Endothelial cell of umbilical vein (primary cell): ENCODE data around the gene POTEJ. TPM values are rescaled to one million over a fixed set of nuclear protein-coding genes. Genes with fewer than 3 reads are reported as not detected.
"Not testable (repeated sequence)": the region's sequence is repeated elsewhere in the genome, so short reads cannot be mapped to it uniquely, and the experiment has no call there.

Source experiments
- BruUV-seq: library from RNA; stranded (reverse); fragments of 400-500 nt; replicated peaks from 2 replicates; lab custom pipeline; 2021; lab: Mats Ljungman, UMichigan
- CTCF ChIA-PET: fragments of 300-600, 350-600 bp; sonication (Branson Sonifier 250); formaldehyde crosslinking; loops from one replicate; lab custom pipeline; 2021; ENCODE audit warnings: antibody characterized with exemption, inconsistent platforms; lab: Charles Lee
- POLR2A ChIA-PET: fragments of 300-600, 350-600 bp; sonication (Branson Sonifier 250); formaldehyde crosslinking; loops from one replicate; lab custom pipeline; 2021; ENCODE audit warnings: antibody characterized with exemption, inconsistent platforms; lab: Charles Lee
- DNase-seq: peaks from one replicate; pipeline ENCODE4 v3.0.0-alpha.2; 2011; ENCODE audit warnings: low read depth, low spot score
- FAIRE-seq: peaks from 2 replicates; lab custom pipeline; 2011; peaks lifted over from hg19 to GRCh38; lab: Jason Lieb, UNC
- H2AFZ ChIP-seq: 2 replicates; pipeline ENCODE4 v1.6.0; 2012; ENCODE audit warnings: low read depth, low read length, control low read depth, inconsistent platforms
- H3K27ac ChIP-seq: 2 replicates; pipeline ENCODE4 v1.5.1; 2011; ENCODE audit warnings: low read depth, mild to moderate bottlenecking, control low read depth, low read length, moderate library complexity; ENCODE audit not compliant: insufficient read depth
- H3K27me3 ChIP-seq, 2 experiments: 2 replicates each; pipeline versions ENCODE4 v1.6.0 to v1.6.1; 2011; ENCODE audit warnings: low read length in 2 of 2, mixed read lengths in 1 of 2; ENCODE audit not compliant: control insufficient read depth in 2 of 2, insufficient read depth in 2 of 2
- H3K36me3 ChIP-seq, 2 experiments: 2 replicates in 1 of 2; 3 replicates in 1 of 2; pipeline ENCODE4 v1.5.1; 2011; ENCODE audit warnings: low read length in 2 of 2, mild to moderate bottlenecking in 1 of 2, moderate library complexity in 1 of 2; ENCODE audit not compliant: control insufficient read depth in 2 of 2, insufficient read depth in 2 of 2; ENCODE audit errors: extremely low read depth in 1 of 2
- H3K4me1 ChIP-seq: 3 replicates; pipeline ENCODE4 v1.5.1; 2011; ENCODE audit warnings: mild to moderate bottlenecking, low read length; ENCODE audit not compliant: control insufficient read depth, insufficient read depth; ENCODE audit errors: extremely low read depth
- H3K4me2 ChIP-seq: 2 replicates; pipeline ENCODE4 v1.6.1; 2011; ENCODE audit warnings: low read length, control low read depth, mixed read lengths; ENCODE audit not compliant: insufficient read depth
- H3K4me3 ChIP-seq, 3 experiments: fragments of 200-600 bp in 1 of 3; sonication (generic), shearing (Covaris generic) in 1 of 3; replicated peaks in 1 of 3; 2 replicates each; pipeline ENCODE4 v1.5.1; 2011 to 2016; ENCODE audit warnings: control low read depth in 3 of 3, low read length in 3 of 3, mild to moderate bottlenecking in 2 of 3, inconsistent platforms in 1 of 3, low read depth in 1 of 3, moderate library complexity in 1 of 3; ENCODE audit not compliant: insufficient read depth in 1 of 3
- H3K79me2 ChIP-seq: 2 replicates; pipeline ENCODE4 v1.6.0; 2012; ENCODE audit warnings: low read length, inconsistent platforms; ENCODE audit not compliant: control insufficient read depth, insufficient read depth
- H3K9ac ChIP-seq: replicated peaks from 2 replicates; pipeline ENCODE3; 2011; ENCODE audit warnings: low read length, control low read depth; ENCODE audit not compliant: insufficient read depth; ENCODE audit errors: extremely low read depth
- H3K9me1 ChIP-seq: replicated peaks from 3 replicates; pipeline ENCODE4 v1.6.0; 2011; ENCODE audit warnings: mild to moderate bottlenecking, low read length; ENCODE audit not compliant: control insufficient read depth, insufficient read depth; ENCODE audit errors: extremely low read depth
- H3K9me3 ChIP-seq: replicated peaks from 2 replicates; pipeline ENCODE4 v1.5.1; 2012; ENCODE audit warnings: low read length, inconsistent platforms; ENCODE audit not compliant: control insufficient read depth, insufficient read depth
- H4K20me1 ChIP-seq: replicated peaks from 2 replicates; pipeline ENCODE3; 2011; ENCODE audit warnings: mild to moderate bottlenecking, low read length; ENCODE audit not compliant: control insufficient read depth, insufficient read depth; ENCODE audit errors: extremely low read depth
- CTCF ChIP-seq, 2 donors: IDR thresholded peaks; 1 replicate in 1 of 2; 2 replicates in 1 of 2; pipeline ENCODE4 v1.5.1; 2011; ENCODE audit warnings: low read length in 2 of 2, mild to moderate bottlenecking in 2 of 2, moderate library complexity in 2 of 2, control low read depth in 1 of 2, inconsistent platforms in 1 of 2, low read depth in 1 of 2; ENCODE audit not compliant: insufficient read depth in 1 of 2; ENCODE audit errors: extremely low read depth in 1 of 2
- dilution Hi-C: fragments of 300-500 bp; cut with MboI; formaldehyde crosslinking; loops from one replicate; pipeline ENCODE4 v1.15.0; 2019; ENCODE audit warnings: low sequenced_read_pairs; ENCODE audit not compliant: extremely low pct_ligation_motif_present
- intact Hi-C: fragments of 100-400 bp; cut with micrococcal nuclease; formaldehyde crosslinking; loops from one replicate; pipeline ENCODE4 v1.10.0; 2022
- polyA plus RNA-seq, 4 experiments: library from polyadenylated mRNA; depleted of rRNA in 3 of 4; stranded (reverse) in 3 of 4; unstranded in 1 of 4; fragments of >200 nt; gene quantifications; 2 replicates each; pipeline versions ENCODE4 v1.2.1 to v1.2.3, GENCODE V29; 2011 to 2012; ENCODE audit warnings: missing spikeins in 1 of 4
- small RNA-seq: library from RNA; depleted of rRNA; stranded (forward); fragments of <200 nt; gene quantifications from one replicate; pipeline ENCODE3, GENCODE V24; 2012; ENCODE audit warnings: low replicate concordance, low read depth; ENCODE audit not compliant: insufficient read depth, insufficient read length
- total RNA-seq: library from RNA; stranded (reverse); gene quantifications from 2 replicates; pipeline ENCODE4 v1.2.3, GENCODE V29; 2021

The POTEJ gene
- total and polyA plus RNA-seq, 2 donors (not counting 3 experiments of a cell fraction or from before 2014, with no cell fraction given), result 0.03 to 0.24 TPM

- H3K4me1 ChIP-seq, intact Hi-C loops, H4K20me1 ChIP-seq, H3K9me1 ChIP-seq, H3K9ac ChIP-seq, dilution Hi-C loops, H3K9me3 ChIP-seq, H3K4me3 ChIP-seq, H3K36me3 ChIP-seq, H3K79me2 ChIP-seq, H3K27ac ChIP-seq, H3K27me3 ChIP-seq, FAIRE-seq, H3K4me2 ChIP-seq, POLR2A ChIA-PET, H2AFZ ChIP-seq, BruUV-seq: not testable (repeated sequence)
- TF ChIP-seq CTCF (IDR thresholded peaks at IDR 0.05; ENCODE audit: extremely low read depth in 1 of 2, insufficient read depth in 1 of 2, low read depth in 1 of 2, low read length in 2 of 2), result peak in 1 of 2 donors; percentile 38
- peak; percentile 5 for DNase-seq
- CTCF ChIA-PET, result interaction anchor here (0.9 kb wide), 1 partner anchor 180 kb away, joined by 6 read pairs; no protein-coding TSS in a partner anchor
Measured at GRCh38 chr2:130693474-130693873, 82.2 kb downstream of the POTEJ start.

GRCh38 chr2:130703250-130703649 lies 92.0 kb downstream of the POTEJ start:
- H3K79me2 ChIP-seq, H2AFZ ChIP-seq, H3K4me3 ChIP-seq, DNase-seq, BruUV-seq, FAIRE-seq, H3K27me3 ChIP-seq, intact Hi-C loops, dilution Hi-C loops, H3K9me3 ChIP-seq, H4K20me1 ChIP-seq, POLR2A ChIA-PET, H3K36me3 ChIP-seq, H3K4me2 ChIP-seq, H3K9me1 ChIP-seq, H3K9ac ChIP-seq, CTCF ChIA-PET, H3K4me1 ChIP-seq, H3K27ac ChIP-seq: not testable (repeated sequence)

Small RNA genes lying within 50 kb of the gene (small RNA-seq; reads per million reads assigned to genes)
- gene RF00017 (not detected), gene RNU6-848P (not detected)

Other genes with a start within 250 kb of the POTEJ start
- gene POTEI, start 102.1 kb upstream of the POTEJ start, total RNA-seq, result 0.13 and 0.16 TPM in 2 replicates
- gene POTEI, start 102.1 kb upstream of the POTEJ start, polyA plus RNA-seq, result 0.10 TPM in 2 replicates
- gene CFC1B, start 90.2 kb upstream of the POTEJ start, total RNA-seq, result not detected in 2 replicates
- gene CFC1B, start 90.2 kb upstream of the POTEJ start, polyA plus RNA-seq, result not detected in 2 replicates
- not detected in 2 replicates for gene CFC1, start 11.9 kb upstream of the POTEJ start, total RNA-seq
- not detected in 2 replicates for gene CFC1, start 11.9 kb upstream of the POTEJ start, polyA plus RNA-seq
- not detected in 2 replicates for gene GPR148, start 117.6 kb downstream of the POTEJ start, total RNA-seq
- gene GPR148, start 117.6 kb downstream of the POTEJ start, polyA plus RNA-seq, result not detected in 2 replicates
- gene AMER3, start 144.1 kb downstream of the POTEJ start, total RNA-seq, result not detected in 2 replicates
- gene AMER3, start 144.1 kb downstream of the POTEJ start, polyA plus RNA-seq, result not detected in 2 replicates
- not detected in 2 replicates for gene ARHGEF4, start 225.5 kb downstream of the POTEJ start, total RNA-seq
- gene ARHGEF4, start 225.5 kb downstream of the POTEJ start, polyA plus RNA-seq, result 0.03 TPM in 1 of 2 replicates, not detected in the other